Brain microvascular endothelial cell (primary cell): Measurements from ENCODE around the gene COG2.

ENCODE experiments used
- DNase-seq: peaks from one replicate; pipeline ENCODE4 v3.0.0-alpha.2; 2020
- H3K27ac ChIP-seq: fragments of 250-450 bp; sonication (Bioruptor Pico); 2 replicates; pipeline ENCODE4 v1.5.1; 2020; ENCODE audit warnings: mild to moderate bottlenecking, moderate library complexity
- H3K27me3 ChIP-seq: fragments of 250-450 bp; sonication (Bioruptor Pico); replicated peaks from 2 replicates; pipeline ENCODE4 v1.5.1; 2020; ENCODE audit warnings: mild to moderate bottlenecking
- H3K36me3 ChIP-seq: fragments of 250-450 bp; sonication (Bioruptor Pico); replicated peaks from 2 replicates; pipeline ENCODE4 v1.5.1; 2020; ENCODE audit warnings: mild to moderate bottlenecking
- H3K4me3 ChIP-seq: 2 replicates; pipeline ENCODE4 v1.5.1; 2011; ENCODE audit warnings: low read depth, mild to moderate bottlenecking, control low read depth, low read length, moderate library complexity
- in situ Hi-C: cut with HindIII; loops from 2 replicates; pipeline ENCODE4 v1.10.0; 2017; ENCODE audit warnings: low sequenced_read_pairs, low pct_ligation_motif_present
- TF ChIP-seq, protein P1 (sequence below): IDR thresholded peaks from 2 replicates; pipeline ENCODE4 v1.5.1; 2011; ENCODE audit warnings: low read depth, mild to moderate bottlenecking, moderate library complexity, low read length, control low read depth, inconsistent platforms; ENCODE audit errors: missing control alignments

The COG2 gene, protein sequence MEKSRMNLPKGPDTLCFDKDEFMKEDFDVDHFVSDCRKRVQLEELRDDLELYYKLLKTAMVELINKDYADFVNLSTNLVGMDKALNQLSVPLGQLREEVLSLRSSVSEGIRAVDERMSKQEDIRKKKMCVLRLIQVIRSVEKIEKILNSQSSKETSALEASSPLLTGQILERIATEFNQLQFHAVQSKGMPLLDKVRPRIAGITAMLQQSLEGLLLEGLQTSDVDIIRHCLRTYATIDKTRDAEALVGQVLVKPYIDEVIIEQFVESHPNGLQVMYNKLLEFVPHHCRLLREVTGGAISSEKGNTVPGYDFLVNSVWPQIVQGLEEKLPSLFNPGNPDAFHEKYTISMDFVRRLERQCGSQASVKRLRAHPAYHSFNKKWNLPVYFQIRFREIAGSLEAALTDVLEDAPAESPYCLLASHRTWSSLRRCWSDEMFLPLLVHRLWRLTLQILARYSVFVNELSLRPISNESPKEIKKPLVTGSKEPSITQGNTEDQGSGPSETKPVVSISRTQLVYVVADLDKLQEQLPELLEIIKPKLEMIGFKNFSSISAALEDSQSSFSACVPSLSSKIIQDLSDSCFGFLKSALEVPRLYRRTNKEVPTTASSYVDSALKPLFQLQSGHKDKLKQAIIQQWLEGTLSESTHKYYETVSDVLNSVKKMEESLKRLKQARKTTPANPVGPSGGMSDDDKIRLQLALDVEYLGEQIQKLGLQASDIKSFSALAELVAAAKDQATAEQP

DNA sequence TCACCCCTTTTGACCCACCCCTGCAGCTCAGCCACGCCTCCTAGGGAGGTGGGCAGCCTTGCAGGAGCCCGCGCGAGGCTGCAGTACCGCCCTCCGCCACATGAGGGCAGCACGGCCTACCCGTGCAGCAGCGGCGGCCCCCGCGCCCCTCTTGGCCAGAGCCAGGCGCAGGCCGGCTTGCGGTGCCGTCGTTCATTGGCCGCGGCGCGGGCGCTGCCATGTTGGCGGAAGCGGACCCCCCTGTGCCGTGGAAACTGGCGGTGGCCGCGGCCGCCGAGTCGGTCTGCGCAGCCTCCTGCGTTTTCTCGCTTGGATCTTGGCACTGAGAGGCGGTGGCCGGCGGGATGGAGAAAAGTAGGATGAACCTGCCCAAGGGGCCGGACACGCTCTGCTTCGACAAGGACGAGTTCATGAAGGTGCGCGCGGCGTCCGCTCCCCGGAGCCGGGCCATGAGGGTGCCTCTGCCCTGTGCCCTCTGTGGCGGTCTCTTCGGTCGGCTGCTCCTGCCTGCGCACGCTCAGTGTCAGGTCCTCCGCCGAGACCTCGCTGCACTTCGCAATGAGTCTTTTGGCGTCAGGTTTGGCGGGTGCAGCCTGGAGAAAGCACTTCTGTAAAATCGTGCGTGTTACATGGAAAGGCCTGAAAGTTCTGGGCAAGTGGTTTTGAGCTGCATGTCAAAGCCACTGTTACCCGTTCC, at the start of gene COG2:
COG2 (plus strand) TSS at position 219 of the 697 bp plus-strand sequence; CDS start at position 345, 126 bp downstream.
- H3K27ac ChIP-seq = peak within 1 kb of the TSS; percentile 78
- in situ Hi-C loops = no loop called here
- TF ChIP-seq, protein P1, sequence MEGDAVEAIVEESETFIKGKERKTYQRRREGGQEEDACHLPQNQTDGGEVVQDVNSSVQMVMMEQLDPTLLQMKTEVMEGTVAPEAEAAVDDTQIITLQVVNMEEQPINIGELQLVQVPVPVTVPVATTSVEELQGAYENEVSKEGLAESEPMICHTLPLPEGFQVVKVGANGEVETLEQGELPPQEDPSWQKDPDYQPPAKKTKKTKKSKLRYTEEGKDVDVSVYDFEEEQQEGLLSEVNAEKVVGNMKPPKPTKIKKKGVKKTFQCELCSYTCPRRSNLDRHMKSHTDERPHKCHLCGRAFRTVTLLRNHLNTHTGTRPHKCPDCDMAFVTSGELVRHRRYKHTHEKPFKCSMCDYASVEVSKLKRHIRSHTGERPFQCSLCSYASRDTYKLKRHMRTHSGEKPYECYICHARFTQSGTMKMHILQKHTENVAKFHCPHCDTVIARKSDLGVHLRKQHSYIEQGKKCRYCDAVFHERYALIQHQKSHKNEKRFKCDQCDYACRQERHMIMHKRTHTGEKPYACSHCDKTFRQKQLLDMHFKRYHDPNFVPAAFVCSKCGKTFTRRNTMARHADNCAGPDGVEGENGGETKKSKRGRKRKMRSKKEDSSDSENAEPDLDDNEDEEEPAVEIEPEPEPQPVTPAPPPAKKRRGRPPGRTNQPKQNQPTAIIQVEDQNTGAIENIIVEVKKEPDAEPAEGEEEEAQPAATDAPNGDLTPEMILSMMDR = peak; percentile 85
- peak; percentile 91 for DNase-seq
- peaks cover 5% of the 10 kb centered on the region for H3K27me3 ChIP-seq
- peak within 1 kb of the TSS; percentile 93 for H3K4me3 ChIP-seq
- no peaks in the 10 kb centered on the region for H3K36me3 ChIP-seq

DNA sequence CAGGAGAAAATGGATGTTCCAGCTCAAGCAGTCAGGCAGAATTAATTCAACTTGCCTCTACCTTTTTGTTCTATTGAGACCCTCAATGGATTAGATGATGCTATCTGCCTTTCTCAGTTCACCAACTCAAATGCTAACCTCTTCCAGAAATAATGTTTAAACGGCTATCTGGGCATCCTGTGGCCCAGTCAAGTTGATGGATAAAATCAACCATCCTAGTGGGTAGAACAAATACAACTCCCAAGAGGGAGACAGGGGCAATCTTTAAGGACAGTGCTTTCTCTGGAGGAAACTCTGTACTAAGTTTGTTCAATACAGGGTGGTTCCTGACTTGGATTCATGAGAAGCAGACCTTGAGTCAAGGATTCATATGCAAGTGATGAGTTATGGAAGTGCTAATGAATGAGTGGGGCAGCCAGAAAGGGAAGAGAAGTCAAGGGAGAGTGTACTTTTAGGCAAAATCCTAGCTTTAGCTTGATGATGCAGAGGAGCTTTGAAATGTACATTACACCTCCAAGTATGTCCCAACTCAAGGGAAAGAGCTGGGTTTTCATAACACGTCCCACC, 49.4 kb upstream of the COG2 start:
- DNase-seq = no peak
- H3K27me3 ChIP-seq = no peaks in the 10 kb centered on the region
- no peak overlapping the region for H3K4me3 ChIP-seq
- in situ Hi-C loops = no loop called here
- TF ChIP-seq, protein P1 = no peak
- H3K27ac ChIP-seq = no peak overlapping the region
- no peaks in the 10 kb centered on the region for H3K36me3 ChIP-seq

- TF ChIP-seq, protein P1 = no peak
- no peaks in the 10 kb centered on the region for H3K27me3 ChIP-seq
- in situ Hi-C loops = no loop called here
- H3K36me3 ChIP-seq = no peaks in the 10 kb centered on the region
- no peak overlapping the region for H3K4me3 ChIP-seq
- no peak overlapping the region for H3K27ac ChIP-seq
- no peak for DNase-seq
Measured at GRCh38 chr1:230594214-230594773, 48.0 kb upstream of the COG2 start.

DNA sequence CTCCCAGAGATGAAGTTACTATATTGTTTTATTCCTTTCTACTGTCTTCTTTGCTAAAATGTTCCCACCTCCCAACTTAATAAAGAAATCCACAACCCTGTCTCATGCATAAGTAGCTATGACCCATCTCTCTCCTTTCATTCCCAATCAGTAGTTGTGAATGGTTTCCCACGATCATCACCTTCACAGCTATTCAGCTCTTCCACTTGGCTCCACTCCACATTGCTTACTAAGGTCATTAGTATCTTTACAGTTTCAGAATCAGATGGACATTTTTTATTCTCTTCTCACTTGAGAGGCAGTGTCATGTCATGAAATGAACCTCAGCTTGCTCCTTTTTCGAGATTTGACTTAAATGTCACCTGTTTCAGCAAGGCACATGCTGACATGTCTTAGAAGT, 47.1 kb upstream of the COG2 start:
- no peak overlapping the region for H3K27ac ChIP-seq
- no peak overlapping the region for H3K4me3 ChIP-seq
- TF ChIP-seq, protein P1 = no peak
- in situ Hi-C loops = no loop called here
- H3K36me3 ChIP-seq = no peaks in the 10 kb centered on the region
- no peaks in the 10 kb centered on the region for H3K27me3 ChIP-seq
- DNase-seq = no peak

DNA sequence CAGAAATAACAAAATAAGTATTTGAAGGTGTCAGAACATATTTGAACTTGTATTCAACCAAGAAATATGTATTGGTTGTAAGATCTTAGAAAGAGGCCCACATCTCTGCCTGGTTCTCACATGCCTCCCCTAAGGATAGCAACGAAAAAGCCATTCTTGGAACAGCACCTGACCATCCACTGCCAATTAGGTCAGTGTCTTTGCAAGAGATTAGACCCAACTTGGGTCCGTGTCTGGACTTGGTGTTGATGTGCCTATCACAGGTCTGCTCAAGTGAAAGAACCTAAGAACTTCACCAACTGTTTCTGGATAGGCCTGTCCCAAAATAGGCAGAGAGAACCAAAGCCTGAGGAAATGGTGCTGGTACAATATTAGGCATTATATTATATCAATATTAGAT, 46.0 kb upstream of the COG2 start:
- H3K27me3 ChIP-seq = no peaks in the 10 kb centered on the region
- TF ChIP-seq, protein P1 = no peak
- DNase-seq = no peak
- in situ Hi-C loops = no loop called here
- H3K36me3 ChIP-seq = no peaks in the 10 kb centered on the region
- H3K4me3 ChIP-seq = no peak overlapping the region
- H3K27ac ChIP-seq = no peak overlapping the region
